ENCODE data around the gene GIT2.
"Not testable (repeated sequence)": the region's sequence is repeated elsewhere in the genome, so short reads cannot be mapped to it uniquely, and the experiment has no call there.

The GIT2 gene

DNA sequence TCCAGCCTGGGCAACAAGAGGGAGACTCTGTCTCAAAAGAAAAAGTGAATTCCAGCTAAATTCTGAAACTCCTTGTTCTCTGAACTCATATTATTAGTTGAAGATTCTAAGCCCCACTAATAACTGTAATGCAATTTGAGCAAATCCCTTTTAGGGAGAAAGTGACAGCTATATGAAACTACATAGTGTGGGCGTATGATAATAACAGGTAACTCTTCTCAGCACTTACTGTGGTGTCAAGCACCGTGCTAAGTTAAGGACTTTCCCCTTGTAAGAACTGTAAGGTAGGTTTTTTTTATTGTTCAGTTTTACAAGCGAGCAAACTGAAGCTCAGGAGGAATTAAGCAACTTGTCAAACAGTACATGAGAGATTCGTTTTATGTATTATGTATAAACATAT lies 8.4 kb upstream of the GIT2 start:
- no peak for DNase-seq (ENCODE audit: low spot score)

DNA sequence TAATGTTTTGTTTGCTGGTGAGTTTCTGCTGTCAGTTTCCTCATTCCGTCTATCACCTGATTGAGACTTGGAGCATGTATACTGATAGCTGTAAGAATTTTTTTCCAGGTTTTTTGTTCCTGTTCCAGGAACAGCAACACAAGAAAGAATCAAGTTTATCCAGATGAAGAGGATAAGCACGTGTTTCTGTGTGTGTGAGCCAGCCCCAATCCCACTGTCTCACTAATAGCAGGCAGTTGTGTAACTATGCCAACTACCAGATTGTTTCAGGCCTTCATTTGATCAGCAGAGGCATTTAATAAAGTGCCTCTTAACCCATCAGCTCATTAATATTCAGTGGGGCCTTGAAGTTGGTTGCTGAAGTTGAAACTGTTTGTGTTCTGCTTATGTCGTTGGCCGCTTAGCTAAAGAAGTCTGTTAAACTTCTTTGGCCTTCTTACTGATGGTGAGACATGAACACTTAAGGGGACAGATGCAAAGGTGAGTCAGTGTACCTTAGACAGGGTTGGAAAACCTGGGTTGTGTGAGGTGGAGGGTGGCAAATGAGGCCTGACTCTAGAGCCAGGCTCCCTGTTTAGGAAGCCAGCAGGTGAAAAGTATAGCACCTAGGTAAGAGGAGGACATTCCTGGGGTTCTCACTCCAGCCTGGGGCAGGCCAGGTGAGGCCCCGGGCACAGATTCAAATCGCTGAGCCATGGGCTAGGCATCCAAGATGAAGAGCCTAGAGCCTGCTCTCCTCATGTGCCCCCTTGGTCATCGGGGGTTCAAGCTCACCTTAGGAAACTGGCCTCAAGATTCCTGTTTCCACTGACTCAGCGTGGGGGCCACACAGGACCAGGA lies 6.7 kb upstream of the GIT2 start:
- no peak for DNase-seq (ENCODE audit: low spot score)

DNA sequence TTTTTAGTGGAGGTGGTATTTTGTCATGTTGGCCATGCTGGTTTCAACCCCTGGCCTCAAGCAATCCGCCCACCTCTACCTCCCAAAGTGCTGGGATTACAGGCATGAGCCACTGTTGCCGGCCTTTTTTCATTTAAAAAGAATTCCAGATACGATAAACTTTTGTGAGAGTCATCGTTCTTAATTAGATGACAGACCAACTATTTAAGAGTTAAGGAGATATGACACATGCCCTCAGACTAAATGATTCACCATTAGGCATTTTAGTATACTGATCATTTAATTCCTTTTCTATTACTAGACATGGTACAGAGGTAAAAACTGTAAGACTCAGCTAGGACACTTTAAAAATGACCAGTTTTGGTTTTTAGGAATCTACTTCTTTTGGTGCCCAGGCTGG lies 5.4 kb upstream of the GIT2 start:
- DNase-seq (ENCODE audit: low spot score): no peak

DNA sequence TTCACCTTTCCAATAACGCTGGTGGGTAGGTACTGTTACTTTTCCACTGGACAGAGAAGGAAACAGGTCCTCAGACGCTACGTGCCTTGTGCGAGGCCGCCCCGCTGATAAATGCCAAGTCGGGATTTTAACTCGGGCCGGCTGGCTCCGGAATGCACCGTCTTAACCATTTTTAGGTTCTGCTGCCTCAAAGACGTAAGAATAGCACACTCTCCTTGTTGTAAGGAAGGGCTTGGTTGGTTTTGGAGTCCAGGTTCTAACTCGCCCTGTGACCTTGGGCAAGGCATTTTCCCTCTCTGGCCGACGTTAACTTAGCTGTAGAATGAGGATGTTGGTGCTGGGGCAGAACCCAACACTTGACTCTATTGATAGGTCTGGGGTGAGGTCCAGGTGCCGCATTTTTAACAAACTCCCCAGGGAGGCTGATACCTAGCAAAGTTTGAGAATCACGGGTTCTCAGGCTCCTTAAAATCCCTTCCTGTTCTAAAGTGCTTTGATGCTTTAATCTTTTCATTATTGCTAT lies 3.9 kb upstream of the GIT2 start:
- DNase-seq (ENCODE audit: low spot score): no peak

DNA sequence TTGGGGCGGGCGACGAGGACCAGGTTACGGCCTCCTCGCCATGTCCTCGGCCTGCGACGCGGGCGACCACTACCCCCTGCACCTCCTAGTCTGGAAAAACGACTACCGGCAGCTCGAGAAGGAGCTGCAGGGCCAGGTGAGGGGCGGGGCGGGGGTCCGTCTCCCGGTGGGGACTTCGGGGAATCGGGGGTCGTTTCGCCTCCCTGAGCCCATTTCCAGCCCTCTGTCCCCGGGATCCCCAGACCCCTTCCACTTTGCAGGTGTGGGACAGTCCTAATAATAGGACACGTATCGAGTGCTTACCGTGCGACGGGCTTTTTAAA lies 3.4 kb upstream of the GIT2 start:
- DNase-seq (ENCODE audit: low spot score): no peak

DNA sequence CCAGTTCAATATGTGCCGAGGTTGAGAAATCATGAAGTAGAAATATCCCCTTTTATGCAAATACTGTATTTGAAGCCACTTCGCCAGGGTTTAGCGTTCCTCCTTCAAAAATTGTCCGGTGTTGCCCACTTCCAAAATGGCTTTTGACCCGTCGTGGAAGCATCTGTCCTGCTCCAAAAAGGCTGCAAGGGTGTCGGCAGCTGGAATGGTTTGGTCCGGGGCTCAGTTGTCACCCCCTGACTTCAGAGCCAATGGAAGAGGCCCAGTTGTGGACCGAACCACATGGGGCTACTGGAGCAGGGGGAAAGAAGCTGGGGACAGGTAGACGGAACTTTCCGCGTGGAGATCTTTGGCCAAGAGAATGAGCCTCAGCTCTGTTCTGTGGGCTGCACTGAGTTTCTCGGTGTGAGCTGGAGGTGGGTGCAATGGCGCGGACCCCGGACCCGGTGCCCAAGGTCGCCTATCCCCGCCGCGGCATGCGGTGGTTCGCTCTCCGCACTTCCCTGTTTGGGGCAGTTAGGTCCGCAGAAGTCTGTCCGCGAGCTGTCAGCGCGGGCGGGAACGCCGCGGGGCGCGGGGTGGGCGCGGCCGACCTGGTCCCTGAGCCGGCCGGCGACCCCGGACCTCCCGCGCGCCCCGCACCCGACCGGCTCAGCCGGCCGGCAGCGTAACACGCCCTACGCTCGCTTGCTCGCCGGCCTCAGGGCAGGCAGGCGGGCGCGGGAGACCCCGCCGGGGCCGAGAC lies 2.9 kb upstream of the GIT2 start, which contains the start of gene ANKRD13A:
TSS of gene ANKRD13A (plus strand) at position 527 of the 745 bp plus-strand sequence. CDS start 259 bp downstream, outside the sequence.
- DNase-seq (ENCODE audit: low spot score): peak; percentile 94

DNA sequence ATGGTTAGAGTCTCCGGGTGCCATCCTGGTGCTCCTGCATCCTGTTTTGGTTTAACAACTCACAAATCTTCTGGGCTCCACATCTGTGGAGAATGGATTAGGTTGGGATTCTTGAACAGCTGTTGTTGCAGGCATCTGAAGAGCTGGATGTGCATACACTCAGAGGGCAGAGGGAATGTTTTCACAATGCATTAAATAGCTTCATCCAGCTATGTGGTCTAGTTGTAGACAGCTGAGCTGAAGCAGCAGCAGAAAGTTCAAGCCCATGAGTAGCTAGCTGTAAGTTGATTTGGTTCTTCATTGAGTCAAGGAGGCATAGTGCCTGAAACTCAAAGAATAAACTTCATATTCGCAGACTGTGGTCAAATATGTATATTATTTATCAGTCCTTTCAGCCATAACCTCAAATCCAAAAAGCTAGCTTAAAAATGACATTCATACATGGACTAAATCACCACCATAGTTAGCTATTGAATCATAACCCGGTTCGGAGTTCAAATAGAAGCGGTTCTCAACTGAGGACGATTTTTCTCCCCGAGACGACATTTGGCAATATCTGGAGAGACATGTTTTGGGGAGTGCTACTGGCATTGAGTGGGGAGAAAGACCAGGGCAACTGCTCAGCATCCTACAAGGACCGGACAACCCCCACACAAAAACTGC lies 2.2 kb upstream of the GIT2 start:
- no peak for DNase-seq (ENCODE audit: low spot score)

DNA sequence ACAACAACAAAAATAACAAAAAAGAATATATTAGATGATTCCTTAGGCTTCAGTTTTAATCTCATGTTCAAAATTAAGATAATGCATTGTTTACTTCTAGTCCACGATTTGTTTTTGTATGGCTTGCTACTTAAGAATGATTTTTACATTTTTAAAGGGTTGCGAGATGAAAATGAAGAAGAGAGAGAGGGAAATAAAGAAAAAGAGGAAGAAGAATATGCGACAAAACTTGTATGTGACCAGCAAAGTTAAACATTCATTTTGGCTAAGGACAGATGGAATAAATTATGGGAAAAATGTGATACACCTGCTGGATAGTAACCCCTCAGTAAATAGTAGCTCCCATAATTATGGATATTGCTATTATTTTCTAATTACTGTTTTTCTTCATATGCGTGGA lies 1.2 kb upstream of the GIT2 start:
- no peak for DNase-seq (ENCODE audit: low spot score)

DNA sequence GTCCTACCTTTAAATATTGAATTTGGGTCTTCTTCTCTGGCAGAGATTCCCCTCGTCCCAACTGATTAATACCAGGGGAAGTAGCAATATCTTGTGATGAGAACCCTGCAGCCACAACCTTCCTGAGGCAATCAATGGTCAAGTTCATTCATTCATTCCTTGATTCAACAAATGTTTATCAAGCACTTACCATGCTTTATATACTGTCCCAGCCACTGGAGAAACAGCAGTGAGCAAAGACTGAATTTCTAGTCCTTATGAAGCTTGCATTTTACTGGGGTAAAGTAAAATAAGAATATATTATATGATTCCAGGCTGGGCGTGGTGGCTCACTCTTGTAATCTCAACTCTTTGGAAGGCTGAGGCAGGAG lies 300 bp upstream of the GIT2 start:
- DNase-seq (ENCODE audit: low spot score): no peak

DNA sequence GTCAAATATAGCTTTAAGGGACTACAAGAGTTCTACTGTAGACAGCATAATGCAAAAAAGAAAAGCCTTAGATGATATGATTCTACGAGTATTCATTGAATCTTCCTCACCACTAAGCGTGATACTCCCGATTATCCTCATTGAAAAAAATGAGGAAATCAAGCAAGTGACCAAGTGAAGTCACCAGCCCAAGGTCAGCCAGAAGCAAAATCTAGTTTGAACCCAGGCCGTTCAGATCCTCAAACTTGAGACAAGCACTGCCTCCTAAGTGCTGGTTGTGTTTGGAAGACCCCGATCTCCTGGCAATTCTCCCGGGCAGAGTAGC lies 845 bp downstream of the GIT2 start:
- no peak for DNase-seq (ENCODE audit: low spot score)

DNA sequence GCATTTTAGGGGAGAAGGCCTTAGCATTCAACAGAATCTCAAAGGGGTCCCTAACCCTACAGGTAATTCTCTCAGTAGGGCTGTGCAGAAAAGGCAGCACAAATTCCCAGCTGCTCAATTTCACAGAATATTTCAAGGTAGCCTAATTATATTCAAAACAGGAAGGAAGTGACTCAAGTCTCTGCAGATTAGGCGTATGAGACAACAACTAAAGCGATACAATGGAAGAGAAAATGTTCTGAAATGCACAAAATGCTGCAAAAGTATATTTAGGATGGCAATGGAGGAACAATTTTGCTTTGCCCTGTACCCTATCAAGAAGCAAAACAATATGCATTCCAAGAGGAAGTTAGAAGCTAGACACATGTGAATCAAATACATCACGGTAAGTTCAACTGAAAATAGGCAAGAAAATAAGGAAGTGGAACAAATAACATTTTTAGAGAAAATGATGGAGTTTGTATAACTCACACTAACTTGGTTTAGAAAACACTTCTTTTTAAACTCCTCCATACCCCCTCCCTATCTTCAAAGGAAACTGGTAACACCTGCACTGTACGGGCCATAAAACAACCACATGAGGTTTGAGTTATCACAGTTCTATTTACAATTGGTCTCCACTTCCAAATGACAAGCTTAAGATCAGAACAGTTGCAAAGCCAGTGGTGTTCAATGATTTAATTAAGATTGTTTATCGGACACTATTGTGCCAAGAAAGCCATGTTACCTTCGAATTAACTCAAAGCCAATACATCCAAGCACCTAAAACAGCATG lies 1.6 kb downstream of the GIT2 start:
- DNase-seq (ENCODE audit: low spot score): no peak

DNA sequence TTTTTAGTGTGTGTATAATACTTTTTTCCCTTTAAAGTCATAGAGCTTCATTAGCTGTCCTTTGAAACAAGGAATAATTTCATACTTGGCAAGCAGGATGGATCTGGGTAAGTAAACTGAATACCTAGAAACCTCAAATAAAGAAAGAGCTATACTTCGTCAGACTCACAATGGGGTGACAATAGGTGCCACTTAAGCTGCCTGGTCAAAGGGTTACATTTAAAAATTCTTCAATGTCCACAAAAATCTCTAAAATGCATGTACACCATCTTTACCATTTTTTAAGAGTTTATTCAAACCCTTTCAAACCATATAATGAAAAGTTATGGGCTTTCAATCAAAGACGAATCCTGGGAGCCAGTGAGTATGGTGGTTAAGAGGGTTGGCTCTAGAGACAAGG lies 3.1 kb downstream of the GIT2 start:
- no peak for DNase-seq (ENCODE audit: low spot score)

DNA sequence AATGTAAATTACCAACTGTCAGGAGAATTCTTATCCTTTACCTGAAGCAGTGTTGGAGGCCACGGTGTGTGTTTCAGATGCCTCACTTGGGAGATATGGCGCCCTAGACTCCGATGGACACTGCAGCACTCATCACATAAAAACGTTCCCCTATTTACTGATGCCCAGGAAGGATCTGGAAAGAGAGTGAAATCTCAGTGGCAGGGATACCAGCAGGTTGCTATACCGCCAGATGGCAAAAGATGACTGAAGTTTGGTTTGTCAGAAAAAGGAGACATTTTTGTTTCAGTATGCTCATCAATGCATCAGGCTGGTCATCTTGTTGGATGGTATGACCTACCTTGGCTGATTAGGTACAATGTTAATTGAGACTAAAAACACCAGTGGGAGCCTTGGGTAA lies 4.6 kb downstream of the GIT2 start:
- DNase-seq (ENCODE audit: low spot score): no peak

DNA sequence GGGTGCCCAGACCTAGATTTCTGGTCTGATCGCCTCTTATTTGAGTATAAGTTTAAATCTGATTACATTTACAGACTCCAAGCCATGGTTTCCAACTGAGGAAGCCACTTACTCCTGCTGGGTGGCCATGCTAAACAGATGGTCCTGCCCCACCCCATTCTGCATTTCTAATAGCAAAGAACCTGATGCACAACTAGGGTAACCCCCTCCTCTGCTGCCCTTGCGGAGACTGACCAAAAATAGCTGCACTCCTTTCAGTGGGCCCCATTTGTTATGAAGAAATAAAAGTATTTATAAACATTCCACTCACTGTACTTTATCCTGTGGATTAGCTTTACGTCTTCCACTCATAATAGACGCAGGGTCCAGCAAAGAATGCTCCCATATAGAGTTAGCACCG lies 6.8 kb downstream of the GIT2 start:
- DNase-seq (ENCODE audit: low spot score): no peak

DNA sequence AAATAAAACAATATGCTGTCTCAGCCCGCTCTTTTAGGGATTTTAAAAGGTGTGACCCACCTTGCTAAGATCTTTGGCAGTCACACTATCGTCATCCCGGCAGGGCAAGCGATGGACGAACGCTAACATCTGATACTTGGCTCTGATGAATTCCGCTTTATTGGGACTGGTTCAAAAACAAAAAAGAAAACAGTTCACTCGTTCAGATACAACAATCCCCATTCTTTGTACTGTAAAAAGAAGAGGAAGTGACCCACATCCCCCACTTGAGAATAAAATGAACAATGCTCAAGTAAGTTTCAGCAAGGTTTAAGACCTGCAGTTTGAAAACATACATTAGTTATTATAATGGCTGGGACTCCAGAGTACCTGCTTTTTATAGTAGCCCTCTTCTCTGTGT lies 7.3 kb downstream of the GIT2 start:
- DNase-seq (ENCODE audit: low spot score): peak; percentile 26

DNA sequence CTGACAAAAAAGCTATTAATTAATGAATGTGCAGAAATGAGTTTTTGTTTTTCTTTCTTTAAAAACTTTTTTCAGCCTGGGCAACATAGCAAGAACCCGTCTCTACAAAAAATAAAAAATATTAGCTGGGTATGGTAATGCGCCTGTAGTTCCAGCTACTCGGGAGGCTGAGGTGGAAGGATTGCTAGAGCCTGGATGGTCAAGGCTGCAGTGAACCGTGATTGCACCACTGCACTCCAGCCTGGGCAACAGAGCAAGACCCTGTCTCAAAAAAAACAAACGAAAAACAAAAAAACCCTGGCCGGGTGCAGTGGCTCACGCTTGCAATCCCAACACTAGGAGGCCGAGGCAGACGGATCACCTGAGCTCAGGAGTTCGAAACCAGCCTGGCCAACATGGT lies 7.9 kb downstream of the GIT2 start:
- no peak for DNase-seq (ENCODE audit: low spot score)

DNA sequence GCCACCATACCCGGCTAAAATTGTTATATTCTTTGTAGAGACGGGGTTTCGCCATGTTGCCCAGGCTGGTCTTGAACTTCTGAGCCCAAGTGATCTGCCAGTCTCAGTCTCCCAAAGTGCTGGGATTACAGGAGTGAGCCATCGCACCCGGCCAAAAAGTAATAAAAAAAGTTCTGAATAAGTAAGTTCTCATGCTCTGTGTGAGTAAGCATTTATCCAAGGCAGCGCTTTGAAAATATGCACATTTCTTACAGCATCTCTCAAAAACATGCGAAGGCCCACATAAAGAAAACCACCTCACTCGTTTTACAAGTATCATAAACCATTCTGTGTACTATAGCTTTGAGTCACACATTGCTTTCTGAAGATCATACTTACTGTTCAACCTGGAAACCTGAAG lies 8.6 kb downstream of the GIT2 start:
- DNase-seq (ENCODE audit: low spot score): no peak

DNA sequence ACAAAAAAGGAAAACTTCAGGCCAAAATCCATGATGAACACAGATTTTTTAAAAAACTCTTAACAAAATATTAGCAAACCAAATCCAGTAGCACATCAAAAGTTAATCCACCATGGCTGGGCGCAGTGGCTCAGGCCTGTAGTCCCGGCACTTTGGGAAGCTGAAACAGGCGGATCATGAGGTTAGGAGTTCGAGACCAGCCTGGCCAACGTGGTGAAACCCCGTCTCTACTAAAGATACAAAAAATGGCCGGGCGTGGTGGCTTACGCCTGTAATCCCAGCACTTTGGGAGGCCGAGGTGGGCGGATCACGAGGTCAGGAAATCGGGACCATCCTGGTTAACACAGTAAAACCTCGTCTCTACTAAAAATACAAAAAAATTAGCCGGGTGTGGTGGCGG lies 9.9 kb downstream of the GIT2 start:
- not testable (repeated sequence) for DNase-seq (ENCODE audit: low spot score)

DNA sequence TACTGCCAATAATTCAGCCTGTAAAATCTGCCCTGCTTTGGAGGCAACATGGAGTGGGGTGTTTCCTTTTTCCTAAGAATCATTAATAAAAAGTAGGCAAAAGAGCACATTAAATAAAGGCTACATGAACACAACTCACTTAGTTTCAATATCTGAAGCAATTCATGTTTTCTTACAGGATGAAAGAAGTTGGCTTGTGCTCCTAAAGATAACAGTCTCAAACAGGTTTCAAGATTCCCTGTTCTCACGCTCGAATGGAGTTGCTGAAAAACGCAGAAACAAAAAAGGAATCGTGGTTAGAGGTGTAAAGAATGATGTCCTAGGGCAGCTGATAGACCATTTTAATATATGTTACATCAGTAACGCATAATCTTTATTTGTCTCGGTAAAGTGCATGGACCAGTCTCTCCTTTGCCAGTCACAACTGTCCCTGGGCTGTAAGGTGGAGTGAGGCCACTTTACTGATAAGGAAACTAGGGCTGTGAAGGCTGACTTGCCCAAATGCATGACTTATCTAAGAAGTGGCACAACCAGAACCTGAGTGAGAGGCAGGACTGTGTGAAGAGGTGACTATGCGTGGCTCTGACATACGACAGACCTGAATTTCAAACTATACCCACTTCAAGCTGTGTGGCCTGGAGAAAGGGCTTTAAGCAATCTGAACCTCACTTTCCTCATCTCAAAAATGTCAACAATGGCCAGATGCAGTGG lies 12.6 kb downstream of the GIT2 start:
- no peak for DNase-seq (ENCODE audit: low spot score)

DNA sequence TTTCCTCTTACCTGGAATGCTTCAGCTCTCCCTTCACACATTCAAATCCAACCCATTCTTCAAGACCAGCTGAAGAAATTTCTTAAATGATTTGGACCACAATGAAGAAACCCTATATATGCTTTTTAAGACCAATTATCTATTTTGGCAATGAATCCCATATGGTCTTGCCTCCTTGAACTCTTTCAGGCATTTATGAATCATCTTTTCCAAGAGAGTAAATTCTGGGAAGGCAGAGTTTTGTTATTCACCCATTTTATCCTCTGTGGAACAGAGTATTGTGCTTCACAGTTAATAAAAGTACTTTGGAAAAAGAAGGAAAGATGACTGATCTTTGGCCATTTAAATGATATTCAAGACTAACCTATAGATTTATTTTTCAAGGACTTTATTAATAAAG lies 14.0 kb downstream of the GIT2 start:
- no peak for DNase-seq (ENCODE audit: low spot score)

DNA sequence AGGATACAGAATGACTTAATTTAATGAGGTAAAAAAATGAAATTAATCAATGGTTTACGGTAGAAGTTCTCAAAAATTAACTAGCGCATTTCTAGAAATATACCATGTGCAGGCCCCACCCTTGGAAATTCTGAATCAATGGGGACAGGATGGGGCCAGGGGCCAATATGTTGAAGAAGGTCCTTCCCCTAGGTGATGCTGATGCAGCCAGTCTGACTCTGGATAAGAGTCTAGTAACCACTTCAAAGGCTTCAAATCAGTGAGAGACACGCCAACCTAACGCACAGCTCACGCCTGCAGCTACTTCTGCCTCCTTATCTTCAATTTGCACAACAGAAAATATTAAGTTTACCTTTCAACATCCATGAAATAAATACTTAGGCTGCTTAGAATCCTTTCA lies 14.9 kb downstream of the GIT2 start:
- DNase-seq (ENCODE audit: low spot score): no peak

DNA sequence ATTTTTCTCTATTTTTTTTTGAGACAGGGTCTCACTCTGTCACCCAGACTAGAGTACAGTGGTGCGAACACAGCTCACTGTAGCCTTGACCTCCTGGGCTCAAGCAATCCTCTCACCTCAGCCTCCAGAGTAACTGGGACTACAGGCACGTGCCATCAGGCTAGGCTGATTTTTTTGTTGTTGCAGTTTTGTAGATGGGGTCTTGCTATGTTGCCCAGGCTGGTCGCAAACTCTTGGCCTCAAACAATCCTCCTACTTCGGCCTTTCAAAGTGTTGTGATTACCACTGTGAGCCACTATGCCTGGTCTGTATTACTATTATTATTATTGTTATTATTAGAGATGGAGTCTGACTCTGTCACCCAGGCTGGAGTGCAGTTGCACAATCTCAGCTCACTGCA lies 23.3 kb downstream of the GIT2 start:
- DNase-seq (ENCODE audit: low spot score): no peak

Measured in globus pallidus (tissue), 1 donor.